HepG2 (cell line): ENCODE results near the gene DGUOK.

Source experiments
- AHR ChIP-seq: IDR thresholded peaks from 2 replicates; pipeline ENCODE4 v1.6.1; 2018; ENCODE audit warnings: missing genetic modification reagents, missing compliant biosample characterization
- CAMTA2 ChIP-seq: sonication (generic); formaldehyde crosslinking; IDR thresholded peaks from 2 replicates; pipeline ENCODE4 v1.4.0; 2020; ENCODE audit warnings: mild to moderate bottlenecking, missing genetic modification reagents, borderline replicate concordance
- POLR2AphosphoS5 ChIP-seq: IDR thresholded peaks from 2 replicates; pipeline ENCODE4 v1.6.1; 2012; ENCODE audit warnings: low read depth, low read length
- SP1 ChIP-seq, 2 experiments: fragments of 450-650 bp in 1 of 2; sonication (generic) in 1 of 2; formaldehyde crosslinking in 1 of 2; IDR thresholded peaks; 2 replicates each; pipeline versions ENCODE4 v1.4.0 to v1.6.1; 2016 to 2020; ENCODE audit warnings: missing genetic modification reagents in 1 of 2
- YY1 ChIP-seq: IDR thresholded peaks from 2 replicates; pipeline ENCODE4 v1.6.1; 2011; ENCODE audit warnings: low read length, low read depth, moderate library complexity, mild to moderate bottlenecking; ENCODE audit not compliant: insufficient read depth, insufficient replicate concordance
- ZFP1 ChIP-seq: IDR thresholded peaks from 2 replicates; pipeline ENCODE4 v1.6.1; 2016
- TF ChIP-seq, protein P1 (sequence below): sonication (generic); formaldehyde crosslinking; IDR thresholded peaks from 2 replicates; pipeline ENCODE4 v1.4.0; 2020; ENCODE audit warnings: missing genetic modification reagents
- TF ChIP-seq, protein P2 (sequence below): sonication (generic); formaldehyde crosslinking; IDR thresholded peaks from one replicate; pipeline ENCODE4 v1.5.1; 2020; ENCODE audit warnings: mild to moderate bottlenecking, missing genetic modification reagents; ENCODE audit errors: not compliant biosample characterization
- TF ChIP-seq, protein P3 (sequence below): sonication (generic); formaldehyde crosslinking; IDR thresholded peaks from 2 replicates; pipeline ENCODE4 v1.4.0; 2020; ENCODE audit warnings: missing genetic modification reagents

DNA sequence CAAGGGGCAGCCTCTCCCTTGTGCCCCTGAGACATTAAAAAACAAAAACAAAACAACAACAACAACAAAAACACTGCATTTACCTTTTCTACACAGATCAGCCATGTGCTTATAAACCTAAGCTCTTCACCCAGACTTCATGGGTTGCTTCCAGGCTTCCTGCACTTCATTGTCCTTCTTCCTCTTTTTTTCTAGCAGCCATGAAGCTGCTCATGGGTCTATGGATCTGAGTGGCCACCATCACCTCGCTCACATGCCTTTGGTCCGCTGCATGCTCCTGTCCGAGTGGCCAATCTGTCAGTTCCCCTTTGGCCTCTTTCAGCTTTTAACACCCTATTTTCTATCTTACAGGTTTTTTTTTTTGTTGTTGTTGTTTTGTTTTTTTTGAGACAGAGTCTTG lies 49.1 kb downstream of the DGUOK start:
- TF ChIP-seq, protein P1, sequence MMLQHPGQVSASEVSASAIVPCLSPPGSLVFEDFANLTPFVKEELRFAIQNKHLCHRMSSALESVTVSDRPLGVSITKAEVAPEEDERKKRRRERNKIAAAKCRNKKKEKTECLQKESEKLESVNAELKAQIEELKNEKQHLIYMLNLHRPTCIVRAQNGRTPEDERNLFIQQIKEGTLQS, result no peak
- TF ChIP-seq CAMTA2 (CRISPR knock-in tag), result no peak
- TF ChIP-seq, protein P2, sequence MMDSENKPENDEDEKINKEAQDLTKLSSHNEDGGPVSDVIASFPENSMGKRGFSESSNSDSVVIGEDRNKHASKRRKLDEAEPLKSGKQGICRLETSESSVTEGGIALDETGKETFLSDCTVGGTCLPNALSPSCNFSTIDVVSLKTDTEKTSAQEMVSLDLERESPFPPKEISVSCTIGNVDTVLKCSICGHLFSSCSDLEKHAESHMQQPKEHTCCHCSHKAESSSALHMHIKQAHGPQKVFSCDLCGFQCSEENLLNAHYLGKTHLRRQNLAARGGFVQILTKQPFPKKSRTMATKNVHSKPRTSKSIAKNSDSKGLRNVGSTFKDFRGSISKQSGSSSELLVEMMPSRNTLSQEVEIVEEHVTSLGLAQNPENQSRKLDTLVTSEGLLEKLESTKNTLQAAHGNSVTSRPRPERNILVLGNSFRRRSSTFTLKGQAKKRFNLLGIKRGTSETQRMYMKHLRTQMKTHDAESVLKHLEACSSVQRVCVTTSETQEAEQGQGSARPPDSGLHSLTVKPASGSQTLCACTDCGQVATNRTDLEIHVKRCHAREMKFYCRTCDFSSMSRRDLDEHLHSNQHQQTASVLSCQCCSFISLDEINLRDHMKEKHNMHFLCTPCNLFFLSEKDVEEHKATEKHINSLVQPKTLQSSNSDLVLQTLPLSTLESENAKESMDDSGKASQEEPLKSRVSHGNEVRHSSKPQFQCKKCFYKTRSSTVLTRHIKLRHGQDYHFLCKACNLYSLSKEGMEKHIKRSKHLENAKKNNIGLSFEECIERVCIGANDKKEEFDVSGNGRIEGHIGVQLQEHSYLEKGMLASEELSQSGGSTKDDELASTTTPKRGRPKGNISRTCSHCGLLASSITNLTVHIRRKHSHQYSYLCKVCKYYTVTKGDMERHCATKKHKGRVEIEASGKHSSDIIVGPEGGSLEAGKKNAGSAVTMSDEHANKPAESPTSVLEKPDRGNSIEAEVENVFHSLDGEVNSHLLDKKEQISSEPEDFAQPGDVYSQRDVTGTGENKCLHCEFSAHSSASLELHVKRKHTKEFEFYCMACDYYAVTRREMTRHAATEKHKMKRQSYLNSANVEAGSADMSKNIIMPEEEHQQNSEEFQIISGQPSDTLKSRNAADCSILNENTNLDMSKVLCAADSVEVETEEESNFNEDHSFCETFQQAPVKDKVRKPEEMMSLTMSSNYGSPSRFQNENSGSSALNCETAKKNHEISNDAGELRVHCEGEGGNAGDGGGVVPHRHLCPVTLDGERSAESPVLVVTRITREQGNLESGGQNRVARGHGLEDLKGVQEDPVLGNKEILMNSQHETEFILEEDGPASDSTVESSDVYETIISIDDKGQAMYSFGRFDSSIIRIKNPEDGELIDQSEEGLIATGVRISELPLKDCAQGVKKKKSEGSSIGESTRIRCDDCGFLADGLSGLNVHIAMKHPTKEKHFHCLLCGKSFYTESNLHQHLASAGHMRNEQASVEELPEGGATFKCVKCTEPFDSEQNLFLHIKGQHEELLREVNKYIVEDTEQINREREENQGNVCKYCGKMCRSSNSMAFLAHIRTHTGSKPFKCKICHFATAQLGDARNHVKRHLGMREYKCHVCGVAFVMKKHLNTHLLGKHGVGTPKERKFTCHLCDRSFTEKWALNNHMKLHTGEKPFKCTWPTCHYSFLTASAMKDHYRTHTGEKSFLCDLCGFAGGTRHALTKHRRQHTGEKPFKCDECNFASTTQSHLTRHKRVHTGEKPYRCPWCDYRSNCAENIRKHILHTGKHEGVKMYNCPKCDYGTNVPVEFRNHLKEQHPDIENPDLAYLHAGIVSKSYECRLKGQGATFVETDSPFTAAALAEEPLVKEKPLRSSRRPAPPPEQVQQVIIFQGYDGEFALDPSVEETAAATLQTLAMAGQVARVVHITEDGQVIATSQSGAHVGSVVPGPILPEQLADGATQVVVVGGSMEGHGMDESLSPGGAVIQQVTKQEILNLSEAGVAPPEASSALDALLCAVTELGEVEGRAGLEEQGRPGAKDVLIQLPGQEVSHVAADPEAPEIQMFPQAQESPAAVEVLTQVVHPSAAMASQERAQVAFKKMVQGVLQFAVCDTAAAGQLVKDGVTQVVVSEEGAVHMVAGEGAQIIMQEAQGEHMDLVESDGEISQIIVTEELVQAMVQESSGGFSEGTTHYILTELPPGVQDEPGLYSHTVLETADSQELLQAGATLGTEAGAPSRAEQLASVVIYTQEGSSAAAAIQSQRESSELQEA (CRISPR knock-in tag), result no peak
- TF ChIP-seq YY1, result no peak
- no peak for TF ChIP-seq AHR (CRISPR knock-in tag)
- TF ChIP-seq, protein P3, sequence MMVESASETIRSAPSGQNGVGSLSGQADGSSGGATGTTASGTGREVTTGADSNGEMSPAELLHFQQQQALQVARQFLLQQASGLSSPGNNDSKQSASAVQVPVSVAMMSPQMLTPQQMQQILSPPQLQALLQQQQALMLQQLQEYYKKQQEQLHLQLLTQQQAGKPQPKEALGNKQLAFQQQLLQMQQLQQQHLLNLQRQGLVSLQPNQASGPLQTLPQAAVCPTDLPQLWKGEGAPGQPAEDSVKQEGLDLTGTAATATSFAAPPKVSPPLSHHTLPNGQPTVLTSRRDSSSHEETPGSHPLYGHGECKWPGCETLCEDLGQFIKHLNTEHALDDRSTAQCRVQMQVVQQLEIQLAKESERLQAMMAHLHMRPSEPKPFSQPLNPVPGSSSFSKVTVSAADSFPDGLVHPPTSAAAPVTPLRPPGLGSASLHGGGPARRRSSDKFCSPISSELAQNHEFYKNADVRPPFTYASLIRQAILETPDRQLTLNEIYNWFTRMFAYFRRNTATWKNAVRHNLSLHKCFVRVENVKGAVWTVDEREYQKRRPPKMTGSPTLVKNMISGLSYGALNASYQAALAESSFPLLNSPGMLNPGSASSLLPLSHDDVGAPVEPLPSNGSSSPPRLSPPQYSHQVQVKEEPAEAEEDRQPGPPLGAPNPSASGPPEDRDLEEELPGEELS (CRISPR knock-in tag), result no peak
- no peak for TF ChIP-seq SP1 (IDR thresholded peaks at IDR 0.05)
- no peak for TF ChIP-seq SP1 (CRISPR knock-in tag; IDR thresholded peaks at IDR 0.05)
- TF ChIP-seq ZFP1 (CRISPR knock-in tag), result no peak
- TF ChIP-seq POLR2AphosphoS5, result no peak
